Thyroid gland (tissue), 4 donors: ENCODE measurements around the gene RNGTT. TPM values are rescaled to one million over a fixed set of nuclear protein-coding genes. Genes with fewer than 3 reads are reported as not detected.

ENCODE experiments used
- DNase-seq, 2 donors: peaks; one replicate each; pipeline ENCODE4 v3.0.0-alpha.2; 2019
- H3K27ac ChIP-seq, 3 donors: fragments of 200-600 bp; sonication (generic); 1 replicate in 2 of 3; 2 replicates in 1 of 3; pipeline ENCODE4 v1.5.1; 2016 to 2019; ENCODE audit warnings: mild to moderate bottlenecking in 1 of 3, moderate library complexity in 1 of 3
- H3K27me3 ChIP-seq: fragments of 200-600 bp; sonication (generic); one replicate; pipeline ENCODE4 v1.5.1; 2019
- H3K36me3 ChIP-seq, 2 donors: fragments of 200-600 bp; sonication (generic); one replicate each; pipeline ENCODE4 v1.5.1; 2016 to 2019
- H3K4me1 ChIP-seq, 2 donors: fragments of 200-600 bp; sonication (generic); one replicate each; pipeline ENCODE4 v1.5.1; 2017 to 2019
- H3K4me3 ChIP-seq, 3 donors: fragments of 200-600 bp; sonication (generic); replicated peaks in 1 of 3; 1 replicate in 2 of 3; 2 replicates in 1 of 3; pipeline ENCODE4 v1.5.1; 2016; ENCODE audit warnings: mild to moderate bottlenecking in 1 of 3
- H3K9me3 ChIP-seq: fragments of 200-600 bp; sonication (generic); one replicate; pipeline ENCODE4 v1.5.1; 2017
- CTCF ChIP-seq, 6 experiments: fragments of 200-600 bp in 3 of 6; fragments of 450-650 bp in 3 of 6; sonication (generic) in 3 of 6; IDR thresholded peaks; one replicate each; pipeline ENCODE4 v1.5.1; 2016 to 2019; ENCODE audit warnings: antibody characterized with exemption in 6 of 6, mild to moderate bottlenecking in 2 of 6, inconsistent platforms in 1 of 6, moderate library complexity in 1 of 6
- POLR2A ChIP-seq, 2 donors: fragments of 450-650 bp; IDR thresholded peaks; one replicate each; pipeline ENCODE4 v1.6.1; 2017; ENCODE audit warnings: antibody characterized with exemption in 2 of 2, mild to moderate bottlenecking in 2 of 2, moderate library complexity in 1 of 2
- WGBS, 2 donors: methylation state at CpG; one replicate each; pipeline ENCODE4 v1.1.5; 2017; 5-methylcytosine and 5-hydroxymethylcytosine counted together
- intact Hi-C: fragments of 100-400 bp; cut with DNase I; formaldehyde crosslinking; loops from one replicate; pipeline ENCODE4 v1.15.1; 2023
- total RNA-seq, 4 donors: library from RNA; depleted of rRNA; stranded (reverse); fragments of >200 nt; gene quantifications; one replicate each; pipeline ENCODE4 v1.2.3, GENCODE V29; 2016

Gene RNGTT
- total RNA-seq, 4 donors from 2014 or later = 19.1 to 31.4 (median 24.8) TPM

GRCh38 chr6:88865275-88865674, 98.1 kb downstream of the RNGTT start:
- Histone ChIP-seq H3K27me3 (no peaks in the 10 kb centered on the region), H3K27ac (no peak overlapping the region), H3K4me3 (no peak overlapping the region), H3K4me1 (no peaks in the 10 kb centered on the region), H3K9me3 (no peaks in the 10 kb centered on the region), H3K36me3 (no peaks in the 10 kb centered on the region)
- TF ChIP-seq CTCF (IDR thresholded peaks at IDR 0.05) (no peak), POLR2A (IDR thresholded peaks at IDR 0.05) (no peak)
- intact Hi-C loops = no loop called here
- no peak for DNase-seq
- 98 to 99% methylated on average over 2 of the region's 2 CpGs for WGBS, 2 donors

GRCh38 chr6:88864359-88865054, 98.9 kb downstream of the RNGTT start:
- intact Hi-C loops = no loop called here
- Histone ChIP-seq H3K4me3 (no peak overlapping the region), H3K36me3 (no peaks in the 10 kb centered on the region), H3K9me3 (no peaks in the 10 kb centered on the region), H3K27ac (no peak overlapping the region), H3K4me1 (no peaks in the 10 kb centered on the region), H3K27me3 (no peaks in the 10 kb centered on the region)
- TF ChIP-seq POLR2A (IDR thresholded peaks at IDR 0.05) (no peak), CTCF (IDR thresholded peaks at IDR 0.05) (no peak)
- DNase-seq = no peak

GRCh38 chr6:88860310-88860709, 103.1 kb downstream of the RNGTT start:
- intact Hi-C loops = no loop called here
- TF ChIP-seq CTCF (IDR thresholded peaks at IDR 0.05) = no peak
- no peak for TF ChIP-seq POLR2A (IDR thresholded peaks at IDR 0.05)
- H3K27me3 ChIP-seq = no peaks in the 10 kb centered on the region
- H3K9me3 ChIP-seq = no peaks in the 10 kb centered on the region
- DNase-seq = no peak
- no peak overlapping the region for H3K4me3 ChIP-seq
- H3K36me3 ChIP-seq = no peaks in the 10 kb centered on the region
- WGBS, 2 donors = 94 to 98% methylated on average over 2 of the region's 2 CpGs
- H3K4me1 ChIP-seq = no peaks in the 10 kb centered on the region
- H3K27ac ChIP-seq = no peak overlapping the region

GRCh38 chr6:88858455-88858854, 105.0 kb downstream of the RNGTT start:
- Histone ChIP-seq H3K4me3 (no peak overlapping the region), H3K4me1 (no peaks in the 10 kb centered on the region), H3K27ac (no peak overlapping the region), H3K36me3 (no peaks in the 10 kb centered on the region), H3K27me3 (no peaks in the 10 kb centered on the region), H3K9me3 (no peaks in the 10 kb centered on the region)
- no peak for TF ChIP-seq POLR2A (IDR thresholded peaks at IDR 0.05)
- TF ChIP-seq CTCF (IDR thresholded peaks at IDR 0.05) = no peak
- 95 to 98% methylated on average over 3 of the region's 3 CpGs for WGBS, 2 donors
- intact Hi-C loops = no loop called here
- no peak for DNase-seq

- no peaks in the 10 kb centered on the region for H3K36me3 ChIP-seq
- H3K4me1 ChIP-seq = no peaks in the 10 kb centered on the region
- no peak for DNase-seq
- H3K27ac ChIP-seq = no peak overlapping the region
- no peak overlapping the region for H3K4me3 ChIP-seq
- WGBS, 2 donors = 93 to 96% methylated on average over 1 of the region's 1 CpG
- TF ChIP-seq POLR2A (IDR thresholded peaks at IDR 0.05) (no peak), CTCF (IDR thresholded peaks at IDR 0.05) (no peak)
- intact Hi-C loops = no loop called here
- no peaks in the 10 kb centered on the region for H3K27me3 ChIP-seq
- H3K9me3 ChIP-seq = no peaks in the 10 kb centered on the region
Measured at GRCh38 chr6:88856566-88856965, 106.9 kb downstream of the RNGTT start.
